Neural cell (in vitro differentiated cells): ENCODE measurements around the gene ACO2. TPM values are rescaled to one million over a fixed set of nuclear protein-coding genes. Genes with fewer than 3 reads are reported as not detected.
A peak's percentile ranks its signal among the peaks of the same experiment; 100 is the strongest.

ENCODE experiments used
- H2AFZ ChIP-seq: fragments of 200-600, 300-800 bp; sonication (generic), shearing (Covaris generic); 2 replicates; pipeline ENCODE4 v1.6.0; 2014; ENCODE audit warnings: low read depth, mild to moderate bottlenecking, antibody characterized with exemption, low read length, moderate library complexity
- H3F3A ChIP-seq: fragments of 200-600 bp; shearing (Covaris generic); 2 replicates; pipeline ENCODE4 v1.6.1; 2016; ENCODE audit warnings: mild to moderate bottlenecking, moderate library complexity, mixed read lengths, antibody characterized with exemption, low read length; ENCODE audit not compliant: insufficient read depth, poor library complexity, severe bottlenecking
- H3K27ac ChIP-seq: fragments of 200-600, 300-800 bp; sonication (generic), shearing (Covaris generic); 2 replicates; pipeline ENCODE4 v1.5.1; 2014; ENCODE audit warnings: mild to moderate bottlenecking, low read length, moderate library complexity
- H3K27me3 ChIP-seq: fragments of 300-800, 200-600 bp; sonication (generic), shearing (Covaris generic); 2 replicates; pipeline ENCODE4 v1.6.0; 2014; ENCODE audit warnings: mild to moderate bottlenecking, low read depth, low read length, moderate library complexity; ENCODE audit not compliant: insufficient read depth
- H3K36me3 ChIP-seq: fragments of 300-800, 200-600 bp; sonication (generic), shearing (Covaris generic); 2 replicates; pipeline ENCODE4 v1.5.1; 2014; ENCODE audit warnings: mild to moderate bottlenecking, antibody characterized with exemption, low read length, moderate library complexity; ENCODE audit not compliant: insufficient read depth
- H3K4me2 ChIP-seq: fragments of 300-800, 200-600 bp; sonication (generic), shearing (Covaris generic); 2 replicates; pipeline ENCODE4 v1.6.0; 2014; ENCODE audit warnings: mild to moderate bottlenecking, low read length
- H3K4me3 ChIP-seq: fragments of 300-800, 200-600 bp; sonication (generic), shearing (Covaris generic); 2 replicates; pipeline ENCODE4 v1.5.1; 2014; ENCODE audit warnings: mild to moderate bottlenecking, low read length, moderate library complexity
- H3K79me2 ChIP-seq: fragments of 200-600 bp; shearing (Covaris generic); replicated peaks from 2 replicates; pipeline ENCODE4 v1.6.0; 2014; ENCODE audit warnings: mild to moderate bottlenecking, low read length, moderate library complexity; ENCODE audit not compliant: insufficient read depth
- H3K9ac ChIP-seq: fragments of 300-800, 200-600 bp; sonication (generic), shearing (Covaris generic); 2 replicates; pipeline ENCODE4 v1.6.1; 2016; ENCODE audit warnings: mild to moderate bottlenecking, low read length, mixed read lengths
- H3K9me2 ChIP-seq: fragments of 200-600 bp; shearing (Covaris generic); 2 replicates; pipeline ENCODE4 v1.6.1; 2016; ENCODE audit warnings: mild to moderate bottlenecking, low read length, mixed read lengths; ENCODE audit not compliant: insufficient read depth
- H3K9me3 ChIP-seq: fragments of 200-600, 300-800 bp; sonication (generic), shearing (Covaris generic); 2 replicates; pipeline ENCODE4 v1.6.1; 2016; ENCODE audit warnings: mild to moderate bottlenecking, mixed run types, low read length, moderate library complexity, mixed read lengths
- H4K20me1 ChIP-seq: fragments of 200-600 bp; shearing (Covaris generic); 2 replicates; pipeline ENCODE4 v1.6.1; 2016; ENCODE audit warnings: mild to moderate bottlenecking, mixed run types; ENCODE audit not compliant: insufficient read depth
- CTCF ChIP-seq: fragments of 450-650 bp; IDR thresholded peaks from 2 replicates; pipeline ENCODE4 v1.5.1; 2014; ENCODE audit warnings: antibody characterized with exemption, mild to moderate bottlenecking, moderate library complexity; ENCODE audit not compliant: poor library complexity, severe bottlenecking
- EP300 ChIP-seq: fragments of 450-650 bp; conservative IDR thresholded peaks from 2 replicates; pipeline ENCODE4 v1.6.1; 2014; ENCODE audit warnings: antibody characterized with exemption, mild to moderate bottlenecking, moderate library complexity; ENCODE audit not compliant: poor library complexity, severe bottlenecking
- EZH2 ChIP-seq: fragments of 200-600, 300-800 bp; shearing (Covaris generic), sonication (generic); IDR thresholded peaks from 2 replicates; pipeline ENCODE4 v1.6.1; 2014; ENCODE audit warnings: antibody characterized with exemption, low read length, borderline replicate concordance, mild to moderate bottlenecking; ENCODE audit not compliant: insufficient read depth, poor library complexity, severe bottlenecking
- MXI1 ChIP-seq: fragments of 450-650 bp; conservative IDR thresholded peaks from 2 replicates; pipeline ENCODE4 v1.6.1; 2014; ENCODE audit warnings: antibody characterized with exemption, mild to moderate bottlenecking; ENCODE audit not compliant: poor library complexity, severe bottlenecking
- POLR2AphosphoS5 ChIP-seq: IDR thresholded peaks from 2 replicates; pipeline ENCODE4 v1.6.1; 2012
- RAD21 ChIP-seq: fragments of 450-650 bp; conservative IDR thresholded peaks from 2 replicates; pipeline ENCODE4 v1.6.1; 2014; ENCODE audit warnings: antibody characterized with exemption, mild to moderate bottlenecking, moderate library complexity
- REST ChIP-seq: IDR thresholded peaks from 2 replicates; pipeline ENCODE4 v1.6.1; 2012; ENCODE audit warnings: borderline replicate concordance
- SMC3 ChIP-seq: fragments of 450-650 bp; conservative IDR thresholded peaks from 2 replicates; pipeline ENCODE4 v1.6.1; 2014; ENCODE audit warnings: antibody characterized with exemption, mild to moderate bottlenecking, moderate library complexity; ENCODE audit not compliant: poor library complexity
- TAF1 ChIP-seq: IDR thresholded peaks from 2 replicates; pipeline ENCODE4 v1.6.1; 2012; ENCODE audit warnings: low read depth
- polyA plus RNA-seq: library from polyadenylated mRNA; depleted of rRNA; stranded (reverse); fragments of >200 nt; gene quantifications from 2 replicates; pipeline ENCODE4 v1.2.3, GENCODE V29; 2014

The ACO2 gene
- polyA plus RNA-seq, 1 donor from 2014 or later = 72.3 TPM

GRCh38 chr22:41561788-41562187, 92.9 kb downstream of the ACO2 start:
- H3K9me3 ChIP-seq = no peaks in the 10 kb centered on the region
- no peak overlapping the region for H2AFZ ChIP-seq
- TF ChIP-seq TAF1 = no peak
- no peak for TF ChIP-seq SMC3
- no peak for TF ChIP-seq MXI1
- no peak for TF ChIP-seq EP300
- TF ChIP-seq EZH2 = no peak
- no peak for TF ChIP-seq RAD21
- TF ChIP-seq REST = no peak
- TF ChIP-seq POLR2AphosphoS5 = no peak
- TF ChIP-seq CTCF = no peak
- H3K9me2 ChIP-seq = no peaks in the 10 kb centered on the region
- H3K27me3 ChIP-seq = no peaks in the 10 kb centered on the region
- H3K36me3 ChIP-seq = no peaks in the 10 kb centered on the region
- H3K4me3 ChIP-seq = peak overlapping the region; percentile 73
- no peaks in the 10 kb centered on the region for H3K79me2 ChIP-seq
- H3K27ac ChIP-seq = peak overlapping the region; percentile 83
- peak overlapping the region; percentile 82 for H3K9ac ChIP-seq
- H4K20me1 ChIP-seq = no peaks in the 10 kb centered on the region
- no peaks in the 10 kb centered on the region for H3F3A ChIP-seq
- peak overlapping the region; percentile 84 for H3K4me2 ChIP-seq

GRCh38 chr22:41562461-41562860, 93.5 kb downstream of the ACO2 start:
- TF ChIP-seq MXI1 (no peak), POLR2AphosphoS5 (no peak), SMC3 (no peak), EZH2 (no peak), CTCF (no peak), RAD21 (no peak), TAF1 (no peak), REST (no peak), EP300 (no peak)
- Histone ChIP-seq H3K27ac (no peak overlapping the region), H2AFZ (no peak overlapping the region), H3K4me3 (peak overlapping the region; percentile 73), H3K36me3 (no peaks in the 10 kb centered on the region), H4K20me1 (no peaks in the 10 kb centered on the region), H3K79me2 (no peaks in the 10 kb centered on the region), H3K9ac (peak overlapping the region; percentile 82), H3K9me2 (no peaks in the 10 kb centered on the region), H3K27me3 (no peaks in the 10 kb centered on the region), H3F3A (no peaks in the 10 kb centered on the region), H3K9me3 (no peaks in the 10 kb centered on the region), H3K4me2 (peak overlapping the region; percentile 84)
